ENCODE results near the gene ADGRA1.

ADGRA1 gene

DNA sequence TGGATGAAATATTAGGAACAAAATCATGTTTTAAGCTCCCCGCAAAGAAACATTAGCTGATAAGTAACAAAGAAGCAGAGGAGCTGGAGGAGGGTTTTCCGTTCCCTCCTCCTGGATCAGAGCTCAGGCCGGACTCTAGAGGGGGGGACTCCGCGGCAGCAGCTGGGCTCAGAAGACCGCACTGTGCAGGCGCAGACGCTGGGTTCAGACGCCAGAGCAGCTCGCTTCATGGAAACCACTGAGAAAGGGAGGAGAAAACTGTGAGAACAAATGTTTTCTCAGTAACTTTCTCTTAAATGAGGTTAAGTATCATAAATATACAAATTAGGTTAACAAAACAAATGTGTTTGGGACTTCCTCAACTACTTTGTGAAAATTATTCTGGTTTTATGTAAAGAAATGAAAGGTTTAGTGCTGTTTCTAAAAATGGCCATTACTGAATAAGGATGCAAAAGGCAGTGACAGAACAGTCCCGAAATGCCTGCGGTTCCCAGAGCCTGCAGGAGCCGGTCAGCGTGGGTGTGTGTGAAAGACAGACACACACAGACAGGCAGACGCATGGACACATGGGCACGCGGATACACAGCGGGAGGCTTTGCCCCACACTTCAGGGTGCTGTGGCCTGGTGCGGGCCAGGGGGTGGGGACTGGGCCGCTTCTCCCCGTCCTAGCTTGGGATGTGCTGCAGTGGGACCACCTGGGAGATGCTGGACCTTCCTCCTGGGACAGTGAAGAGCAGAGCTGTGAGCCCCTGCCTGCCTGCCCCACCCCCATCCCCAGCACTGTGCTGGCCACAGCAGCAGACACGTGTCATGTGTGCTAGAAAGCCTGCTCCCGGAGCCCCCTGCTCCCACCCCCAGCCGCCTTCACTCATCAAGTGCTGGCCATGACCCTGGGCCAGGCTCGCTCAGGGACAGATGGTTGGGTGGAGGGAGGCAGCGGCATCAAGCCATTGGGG lies 20.3 kb upstream of the ADGRA1 start:
- H3K27ac ChIP-seq (ENCODE audit: low read depth, low read length) = no peak overlapping the region
- H3K27me3 ChIP-seq (ENCODE audit: control insufficient read depth, insufficient read depth, low read length) = no peaks in the 10 kb centered on the region
- no peaks in the 10 kb centered on the region for H3K36me3 ChIP-seq (ENCODE audit: control insufficient read depth, insufficient read depth, low read length)
- H3K4me1 ChIP-seq (ENCODE audit: control insufficient read depth, insufficient read depth, low read length) = no peaks in the 10 kb centered on the region
- no peak overlapping the region for H3K4me3 ChIP-seq (ENCODE audit: low read depth, low read length)
- H3K9ac ChIP-seq (ENCODE audit: low read depth, low read length) = no peak overlapping the region
- H3K9me3 ChIP-seq (ENCODE audit: control insufficient read depth, insufficient read depth, low read length) = no peaks in the 10 kb centered on the region

DNA sequence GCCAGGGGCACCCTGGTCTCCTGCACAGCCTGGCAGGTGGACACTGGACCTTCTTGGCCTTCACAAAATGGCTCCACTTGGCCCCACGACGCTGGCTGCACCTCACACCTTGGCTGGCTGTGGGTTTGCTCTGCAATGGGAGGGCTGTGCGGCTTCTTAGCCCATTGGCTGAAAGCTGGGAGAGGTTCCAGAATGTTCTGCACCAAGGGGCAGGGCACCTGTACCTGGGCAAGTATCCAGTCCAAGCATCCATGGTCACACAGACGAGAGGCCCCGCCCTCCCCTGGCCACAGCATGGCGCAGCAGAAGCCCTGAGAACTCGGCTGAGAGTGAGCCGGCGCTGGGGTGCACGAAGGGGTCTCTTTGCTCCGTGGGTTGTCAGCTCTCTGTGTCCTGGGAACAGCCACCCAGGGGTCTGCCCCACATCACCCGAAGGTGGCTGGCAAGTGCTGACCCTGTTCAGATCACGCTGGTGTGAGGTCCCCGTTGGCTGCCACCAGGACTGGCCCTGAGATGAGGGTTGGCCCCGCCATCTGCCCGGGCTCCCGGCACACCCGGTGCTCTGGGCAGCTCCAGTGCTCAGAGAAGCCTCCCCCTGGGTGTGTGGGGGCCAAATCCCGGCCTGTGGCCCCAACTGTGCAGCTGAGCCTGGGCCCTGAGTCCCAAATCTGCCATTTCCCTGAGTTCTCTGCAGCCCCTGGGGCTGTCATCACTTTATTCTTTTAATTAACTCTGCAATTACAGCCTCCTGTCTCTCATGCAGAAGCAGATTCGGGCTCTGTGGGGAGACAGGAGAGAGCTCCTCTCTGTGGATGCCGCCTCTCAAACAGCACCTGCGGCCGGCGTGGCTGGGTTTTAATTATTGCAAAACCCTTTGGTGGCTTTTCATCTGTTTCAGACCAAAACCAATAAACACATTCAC lies 19.4 kb upstream of the ADGRA1 start:
- no peaks in the 10 kb centered on the region for H3K4me1 ChIP-seq (ENCODE audit: control insufficient read depth, insufficient read depth, low read length)

DNA sequence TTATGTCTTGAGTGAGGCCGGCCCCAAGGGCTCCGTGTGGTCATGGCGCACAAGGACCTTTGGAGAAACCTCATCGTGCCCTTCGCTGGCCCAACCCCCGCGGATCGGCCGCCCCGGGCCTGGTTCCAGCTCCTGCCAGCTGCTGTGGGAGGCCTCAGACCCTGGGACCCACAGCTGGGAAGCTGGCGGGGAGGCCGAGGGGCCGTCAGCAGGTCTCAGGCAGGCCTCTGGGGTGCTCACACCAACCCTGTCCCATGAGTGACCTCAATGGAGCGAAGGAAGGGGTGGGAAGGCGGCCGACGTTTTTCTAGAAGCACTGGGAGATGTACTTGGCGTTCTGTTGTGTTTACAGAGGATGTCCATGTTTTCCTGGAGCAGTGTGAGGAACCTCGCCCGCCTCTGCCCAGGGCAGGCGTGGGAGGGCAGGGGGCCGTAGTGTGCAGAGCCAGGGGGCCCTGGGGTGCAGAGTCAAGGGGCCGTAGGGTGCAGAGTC lies 18.6 kb upstream of the ADGRA1 start:
- no peaks in the 10 kb centered on the region for H3K27me3 ChIP-seq (ENCODE audit: control insufficient read depth, insufficient read depth, low read length)
- H3K27ac ChIP-seq (ENCODE audit: low read depth, low read length) = no peak overlapping the region
- H3K4me3 ChIP-seq (ENCODE audit: low read depth, low read length) = no peak overlapping the region
- H3K9me3 ChIP-seq (ENCODE audit: control insufficient read depth, insufficient read depth, low read length) = no peaks in the 10 kb centered on the region
- H3K9ac ChIP-seq (ENCODE audit: low read depth, low read length) = no peak overlapping the region
- no peaks in the 10 kb centered on the region for H3K4me1 ChIP-seq (ENCODE audit: control insufficient read depth, insufficient read depth, low read length)
- no peaks in the 10 kb centered on the region for H3K36me3 ChIP-seq (ENCODE audit: control insufficient read depth, insufficient read depth, low read length)

More for the DNA sequence above, 19.4 kb upstream of the ADGRA1 start:
- Histone ChIP-seq H3K4me3 (ENCODE audit: low read depth, low read length) (no peak overlapping the region), H3K36me3 (ENCODE audit: control insufficient read depth, insufficient read depth, low read length) (no peaks in the 10 kb centered on the region), H3K27ac (ENCODE audit: low read depth, low read length) (no peak overlapping the region), H3K9ac (ENCODE audit: low read depth, low read length) (no peak overlapping the region), H3K9me3 (ENCODE audit: control insufficient read depth, insufficient read depth, low read length) (no peaks in the 10 kb centered on the region), H3K27me3 (ENCODE audit: control insufficient read depth, insufficient read depth, low read length) (no peaks in the 10 kb centered on the region)

GRCh38 chr10:133070405-133070804 lies 17.3 kb upstream of the ADGRA1 start:
- Histone ChIP-seq H3K27me3 (ENCODE audit: control insufficient read depth, insufficient read depth, low read length) (no peaks in the 10 kb centered on the region), H3K9me3 (ENCODE audit: control insufficient read depth, insufficient read depth, low read length) (no peaks in the 10 kb centered on the region), H3K9ac (ENCODE audit: low read depth, low read length) (no peak overlapping the region), H3K4me3 (ENCODE audit: low read depth, low read length) (no peak overlapping the region), H3K4me1 (ENCODE audit: control insufficient read depth, insufficient read depth, low read length) (no peaks in the 10 kb centered on the region), H3K36me3 (ENCODE audit: control insufficient read depth, insufficient read depth, low read length) (no peaks in the 10 kb centered on the region), H3K27ac (ENCODE audit: low read depth, low read length) (no peak overlapping the region)

GRCh38 chr10:133070810-133071209 lies 16.9 kb upstream of the ADGRA1 start:
- H3K9me3 ChIP-seq (ENCODE audit: control insufficient read depth, insufficient read depth, low read length) = no peaks in the 10 kb centered on the region
- no peaks in the 10 kb centered on the region for H3K27me3 ChIP-seq (ENCODE audit: control insufficient read depth, insufficient read depth, low read length)
- no peaks in the 10 kb centered on the region for H3K36me3 ChIP-seq (ENCODE audit: control insufficient read depth, insufficient read depth, low read length)
- no peaks in the 10 kb centered on the region for H3K4me1 ChIP-seq (ENCODE audit: control insufficient read depth, insufficient read depth, low read length)
- H3K27ac ChIP-seq (ENCODE audit: low read depth, low read length) = no peak overlapping the region
- H3K9ac ChIP-seq (ENCODE audit: low read depth, low read length) = no peak overlapping the region
- H3K4me3 ChIP-seq (ENCODE audit: low read depth, low read length) = no peak overlapping the region

DNA sequence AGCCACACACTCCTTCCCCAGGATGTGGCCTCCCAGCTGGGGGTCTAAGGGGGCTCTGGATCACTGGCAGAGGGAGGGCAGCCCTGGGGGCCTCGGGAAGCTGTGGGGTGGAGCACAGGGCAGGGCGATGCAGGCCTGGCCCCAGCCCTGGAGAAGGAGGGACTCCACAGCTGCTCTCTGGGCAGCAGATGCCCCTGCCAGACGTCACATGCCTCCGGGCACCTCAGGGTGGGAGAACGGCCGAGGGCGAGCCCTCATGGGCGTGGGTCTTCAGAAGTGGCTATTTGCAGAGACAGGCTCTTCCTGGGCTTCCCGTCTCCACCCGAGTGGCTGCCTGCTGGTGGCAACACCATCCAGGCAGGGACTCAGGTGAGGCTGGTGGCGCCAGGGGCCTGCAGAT lies 16.0 kb upstream of the ADGRA1 start:
- Histone ChIP-seq H3K9me3 (ENCODE audit: control insufficient read depth, insufficient read depth, low read length) (no peaks in the 10 kb centered on the region), H3K27ac (ENCODE audit: low read depth, low read length) (no peak overlapping the region), H3K9ac (ENCODE audit: low read depth, low read length) (no peak overlapping the region), H3K4me1 (ENCODE audit: control insufficient read depth, insufficient read depth, low read length) (no peaks in the 10 kb centered on the region), H3K36me3 (ENCODE audit: control insufficient read depth, insufficient read depth, low read length) (no peaks in the 10 kb centered on the region), H3K4me3 (ENCODE audit: low read depth, low read length) (no peak overlapping the region), H3K27me3 (ENCODE audit: control insufficient read depth, insufficient read depth, low read length) (no peaks in the 10 kb centered on the region)

DNA sequence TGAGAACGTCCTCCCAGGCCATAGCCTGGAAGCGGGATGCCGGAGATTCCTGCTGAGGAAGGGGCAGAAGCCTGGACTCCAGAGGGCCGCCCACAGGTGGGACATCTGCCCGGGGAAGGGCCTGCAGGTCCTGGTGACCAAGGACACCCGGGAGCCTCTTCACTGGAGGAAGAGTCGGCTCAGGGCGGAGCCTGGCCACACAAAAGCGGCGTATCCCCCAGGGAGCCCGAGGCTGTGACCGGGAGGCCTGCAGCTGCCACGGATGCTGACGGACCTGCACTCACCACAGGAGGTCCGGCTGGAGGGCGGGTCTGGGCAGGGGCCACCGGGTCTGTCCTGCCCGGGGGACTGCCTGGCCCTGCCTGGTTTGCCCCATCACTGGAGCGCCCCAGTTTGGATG lies 15.5 kb upstream of the ADGRA1 start:
- Histone ChIP-seq H3K4me1 (ENCODE audit: control insufficient read depth, insufficient read depth, low read length) (no peaks in the 10 kb centered on the region), H3K36me3 (ENCODE audit: control insufficient read depth, insufficient read depth, low read length) (no peaks in the 10 kb centered on the region), H3K4me3 (ENCODE audit: low read depth, low read length) (no peak overlapping the region), H3K27me3 (ENCODE audit: control insufficient read depth, insufficient read depth, low read length) (no peaks in the 10 kb centered on the region), H3K27ac (ENCODE audit: low read depth, low read length) (no peak overlapping the region), H3K9me3 (ENCODE audit: control insufficient read depth, insufficient read depth, low read length) (no peaks in the 10 kb centered on the region), H3K9ac (ENCODE audit: low read depth, low read length) (no peak overlapping the region)

DNA sequence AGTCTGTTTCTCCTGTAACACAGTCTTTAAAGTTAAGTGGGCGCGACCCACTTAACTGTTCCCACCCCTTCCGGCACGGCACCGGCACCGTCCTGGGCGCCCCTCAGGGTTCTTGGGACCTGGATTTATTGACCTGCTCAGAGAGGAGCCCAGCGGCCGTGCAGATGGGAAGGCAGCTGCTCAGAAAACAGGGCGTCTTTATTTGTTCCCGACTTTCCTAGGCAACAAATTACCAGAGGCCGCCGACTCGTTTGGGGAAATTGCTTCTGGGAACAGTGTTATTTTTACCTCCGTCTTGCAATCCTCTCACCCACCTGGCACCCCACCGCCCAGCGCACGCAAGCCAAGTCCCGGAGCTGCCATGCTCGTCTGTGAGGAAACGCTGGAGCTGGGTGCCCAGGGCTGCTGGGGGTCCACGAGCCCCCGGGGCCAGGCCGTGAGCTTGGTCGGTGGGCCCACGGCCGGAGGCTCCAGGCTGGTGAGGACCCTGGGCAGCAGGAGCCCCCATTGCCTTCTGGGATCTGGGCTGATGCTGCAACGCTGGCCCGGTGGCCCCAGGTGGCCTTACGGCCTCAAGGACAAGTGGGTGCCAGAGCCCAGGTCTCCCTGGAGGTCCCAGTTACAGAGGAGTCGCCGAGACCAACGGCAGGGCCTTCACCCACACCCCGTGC lies 14.9 kb upstream of the ADGRA1 start:
- H3K4me1 ChIP-seq (ENCODE audit: control insufficient read depth, insufficient read depth, low read length) = no peaks in the 10 kb centered on the region
- H3K27me3 ChIP-seq (ENCODE audit: control insufficient read depth, insufficient read depth, low read length) = no peaks in the 10 kb centered on the region
- no peak overlapping the region for H3K4me3 ChIP-seq (ENCODE audit: low read depth, low read length)
- H3K9me3 ChIP-seq (ENCODE audit: control insufficient read depth, insufficient read depth, low read length) = no peaks in the 10 kb centered on the region
- no peak overlapping the region for H3K9ac ChIP-seq (ENCODE audit: low read depth, low read length)
- no peak overlapping the region for H3K27ac ChIP-seq (ENCODE audit: low read depth, low read length)
- no peaks in the 10 kb centered on the region for H3K36me3 ChIP-seq (ENCODE audit: control insufficient read depth, insufficient read depth, low read length)

GRCh38 chr10:133075346-133076137 lies 12.2 kb upstream of the ADGRA1 start:
- H3K9me3 ChIP-seq (ENCODE audit: control insufficient read depth, insufficient read depth, low read length) = no peaks in the 10 kb centered on the region
- no peak overlapping the region for H3K27ac ChIP-seq (ENCODE audit: low read depth, low read length)
- H3K36me3 ChIP-seq (ENCODE audit: control insufficient read depth, insufficient read depth, low read length) = no peaks in the 10 kb centered on the region
- no peaks in the 10 kb centered on the region for H3K27me3 ChIP-seq (ENCODE audit: control insufficient read depth, insufficient read depth, low read length)
- H3K4me1 ChIP-seq (ENCODE audit: control insufficient read depth, insufficient read depth, low read length) = no peaks in the 10 kb centered on the region
- no peak overlapping the region for H3K4me3 ChIP-seq (ENCODE audit: low read depth, low read length)
- H3K9ac ChIP-seq (ENCODE audit: low read depth, low read length) = no peak overlapping the region
